ENCODE results near the gene TMEM238. TPM values are rescaled to one million over a fixed set of nuclear protein-coding genes. Genes with fewer than 3 reads are reported as not detected.

The TMEM238 gene
- total and polyA plus RNA-seq, 9 of the 15 experiments (the other 6 are each of a cell fraction or from before 2014, with no cell fraction given), result 0.18 to 5.1 (median 1.3) TPM; not detected in 4

- no peak for TF ChIP-seq ZKSCAN3 (CRISPR knock-in tag; IDR thresholded peaks at IDR 0.05)
- no peak for TF ChIP-seq RERE (CRISPR knock-in tag; IDR thresholded peaks at IDR 0.05; ENCODE audit: borderline replicate concordance)
- TF ChIP-seq ETV5 (CRISPR knock-in tag; IDR thresholded peaks at IDR 0.05; ENCODE audit: low read depth), result no peak
- no peak for TF ChIP-seq KLF16 (IDR thresholded peaks at IDR 0.05)
- peak; percentile 97 for TF ChIP-seq RBM25 (IDR thresholded peaks at IDR 0.05; ENCODE audit: low read depth, low read length, severe bottlenecking)
- no peak for TF ChIP-seq ETS2 (tag; IDR thresholded peaks at IDR 0.05; ENCODE audit: borderline replicate concordance, poor library complexity, severe bottlenecking)
- peak; percentile 99 for TF ChIP-seq ZBTB40 (IDR thresholded peaks at IDR 0.05)
- peak; percentile 100 for TF ChIP-seq ZBTB40 (CRISPR knock-in tag; IDR thresholded peaks at IDR 0.05)
- TF ChIP-seq GABPA (tag; conservative IDR thresholded peaks at IDR 0.05; ENCODE audit: low read depth), result peak; percentile 41; the same call in 1 of the 2 replicates
- TF ChIP-seq TEAD4 (IDR thresholded peaks at IDR 0.05; ENCODE audit: low read length), result no peak
- TF ChIP-seq TEAD4 (CRISPR knock-in tag; IDR thresholded peaks at IDR 0.05; ENCODE audit: borderline replicate concordance), result no peak
- TF ChIP-seq TCF7L2 (IDR thresholded peaks at IDR 0.05; ENCODE audit: low read depth, low read length), result 0 out of 2 replicates have a peak, but pooled peaks have one; percentile 12
- peak; percentile 9; the same call in 1 of the 2 replicates for TF ChIP-seq CTBP1 (IDR thresholded peaks at IDR 0.05; ENCODE audit: borderline replicate concordance)
Observed at GRCh38 chr19:55339105-55339888, 44.8 kb downstream of the TMEM238 start, which contains the start of gene KMT5C (continued).

Data from K562 (cell line).